HG03521 (cell line): ENCODE results near the gene SMOC1.

Source experiments
- ATAC-seq: cut with Tn5 transposase; IDR thresholded peaks from one replicate; pipeline ENCODE4 v1.9.1; 2021; ENCODE audit warnings: mild to moderate bottlenecking, moderate library complexity; ENCODE audit not compliant: unreplicated experiment

The SMOC1 gene

GRCh38 chr14:70032447-70032846 is 153.2 kb downstream of the SMOC1 start:
- ATAC-seq, result no peak

GRCh38 chr14:70033116-70033515 is 153.9 kb downstream of the SMOC1 start:
- ATAC-seq, result no peak

GRCh38 chr14:70033561-70033960 is 154.3 kb downstream of the SMOC1 start:
- ATAC-seq, result no peak

DNA sequence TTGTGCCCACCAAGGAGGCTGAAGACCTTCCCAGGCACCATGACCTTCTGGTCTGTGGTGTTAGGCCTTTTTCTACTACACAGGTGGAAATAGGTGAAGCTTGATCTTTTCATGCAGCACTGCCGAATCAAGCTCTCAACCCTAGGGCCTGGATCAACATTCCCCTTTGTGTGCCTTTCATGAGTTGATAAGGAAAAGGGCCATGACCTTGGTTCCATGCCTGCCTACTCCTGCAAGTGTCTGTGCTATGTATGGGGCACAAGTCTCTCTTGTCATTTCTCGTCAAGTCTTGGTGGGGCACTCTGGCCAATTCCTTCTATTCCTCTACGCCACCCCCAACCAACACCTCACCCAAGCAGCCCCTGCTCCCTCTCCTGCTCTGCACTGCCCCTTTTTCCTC is 155.0 kb downstream of the SMOC1 start:
- no peak for ATAC-seq

DNA sequence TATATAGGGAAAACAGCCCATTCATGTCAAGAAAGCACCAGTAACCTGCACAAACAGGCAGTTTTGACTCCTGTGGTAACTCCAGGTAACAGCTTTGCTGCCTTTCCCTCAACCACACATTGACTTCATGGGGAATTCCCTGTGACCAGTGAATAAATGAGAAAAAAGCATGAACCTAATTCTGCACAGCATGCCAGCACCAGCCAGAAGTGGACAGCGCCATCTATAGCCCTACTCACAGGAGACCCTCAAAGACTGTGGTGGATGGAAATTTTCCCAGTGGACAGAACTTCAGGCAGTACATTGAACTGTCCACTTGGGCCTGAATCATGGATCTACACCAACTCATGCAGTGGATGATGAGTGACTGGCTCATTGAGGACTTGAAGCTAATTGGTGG is 157.4 kb downstream of the SMOC1 start:
- no peak for ATAC-seq

DNA sequence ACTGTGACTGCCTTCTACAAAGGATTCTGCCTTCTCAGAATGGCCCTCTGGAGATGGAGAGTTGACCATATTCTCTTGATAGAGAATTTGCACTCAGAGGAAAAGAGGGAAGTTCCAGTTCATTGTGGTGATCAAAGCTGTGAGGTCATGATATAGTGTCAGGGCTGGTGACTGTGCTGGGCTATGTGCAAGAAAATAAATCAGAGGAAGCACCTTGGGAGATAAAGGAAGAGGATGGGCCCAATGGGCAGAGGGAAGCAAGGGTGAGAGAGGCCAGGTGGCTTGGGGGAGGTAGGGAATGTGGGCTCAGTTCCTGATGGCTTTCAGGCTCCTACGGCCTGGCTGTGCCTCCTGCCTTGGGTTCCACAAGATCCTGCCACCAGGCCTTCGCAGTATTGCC is 163.8 kb downstream of the SMOC1 start:
- ATAC-seq, result no peak

DNA sequence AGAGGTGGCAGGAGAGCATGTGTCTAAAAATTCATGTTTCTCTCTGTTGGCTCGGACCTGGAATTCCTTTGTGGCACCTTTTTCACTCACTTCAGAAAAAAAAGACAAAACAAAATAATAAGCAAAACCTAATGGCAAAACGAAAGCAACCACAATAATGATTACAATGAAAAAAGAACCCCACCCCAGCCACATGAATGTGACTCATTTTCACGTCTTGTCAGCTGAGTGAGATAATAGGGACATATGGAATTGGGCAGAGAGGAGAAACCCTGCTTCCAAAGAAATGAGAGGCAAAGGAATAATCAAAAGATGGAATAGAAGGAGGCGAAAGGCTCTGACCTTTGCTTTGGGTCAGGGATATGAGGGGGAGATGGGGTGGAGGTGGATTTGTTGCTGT is 166.1 kb downstream of the SMOC1 start:
- ATAC-seq, result no peak

DNA sequence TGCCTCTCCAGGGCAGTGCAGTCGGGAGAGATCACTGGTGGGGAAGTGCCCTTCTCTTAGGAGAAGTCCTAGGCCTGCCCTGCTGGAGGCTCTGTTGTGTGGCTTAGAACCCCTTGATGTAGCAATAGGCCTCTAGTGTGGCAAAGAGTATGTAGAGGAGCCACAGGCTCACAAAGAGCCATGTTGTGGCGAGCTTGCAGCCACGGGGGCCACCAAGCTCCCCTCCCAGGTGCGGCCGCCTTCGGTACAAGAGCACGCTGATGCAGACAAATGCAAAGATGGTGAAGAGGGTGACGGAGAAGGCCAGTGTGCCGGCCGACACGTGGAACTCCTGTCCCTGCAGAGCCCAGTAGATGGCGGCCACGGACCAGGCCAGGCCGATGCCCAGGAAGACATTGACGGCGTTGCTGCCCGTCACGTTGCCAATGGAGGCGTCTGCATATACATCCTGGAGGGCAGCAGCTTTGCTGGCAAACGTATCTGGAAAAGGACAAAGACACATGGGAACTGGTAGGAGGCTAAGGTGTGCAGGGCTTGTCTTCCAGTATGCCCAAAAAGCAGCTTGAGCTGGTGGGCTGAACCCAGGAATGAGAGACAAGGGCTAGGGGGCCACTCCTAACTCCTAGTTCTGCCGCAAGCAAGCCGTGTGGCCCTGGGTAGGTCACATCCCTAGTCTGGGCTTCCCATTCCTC is 166.8 kb downstream of the SMOC1 start:
- no peak for ATAC-seq

DNA sequence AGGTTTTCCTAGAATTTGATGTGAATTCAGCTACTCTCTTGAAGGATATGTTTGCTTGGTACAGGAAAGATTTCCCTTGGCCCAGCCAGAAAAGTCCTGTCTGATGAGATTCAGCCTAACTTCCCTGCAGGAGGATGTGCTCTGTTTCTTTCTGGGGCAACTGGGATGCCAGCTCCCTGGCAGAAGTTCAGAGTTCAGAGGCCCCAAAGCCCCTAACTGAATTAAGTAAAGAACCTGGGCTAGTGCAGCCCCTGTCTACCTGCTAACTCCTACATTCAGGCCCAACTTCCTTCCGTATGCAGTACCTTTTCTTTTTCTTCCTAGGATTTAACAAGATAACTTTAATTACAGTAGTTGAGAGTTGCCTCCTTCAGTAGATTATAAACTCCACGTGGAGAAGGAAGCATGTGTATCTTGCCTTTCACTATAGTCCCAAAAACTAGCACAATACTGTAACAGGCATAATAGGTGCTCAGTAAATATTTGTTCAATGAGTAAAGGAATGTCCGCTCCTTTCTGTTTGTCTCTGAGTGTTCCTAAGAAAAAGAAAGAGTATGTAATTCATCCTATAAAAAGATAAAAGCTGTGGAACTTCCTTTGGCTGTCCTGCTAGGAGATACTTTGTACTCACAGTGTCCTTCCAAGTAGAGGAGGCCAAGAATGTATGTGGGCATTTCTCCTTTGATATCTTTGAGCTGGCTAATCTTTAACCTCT is 168.5 kb downstream of the SMOC1 start:
- no peak for ATAC-seq

DNA sequence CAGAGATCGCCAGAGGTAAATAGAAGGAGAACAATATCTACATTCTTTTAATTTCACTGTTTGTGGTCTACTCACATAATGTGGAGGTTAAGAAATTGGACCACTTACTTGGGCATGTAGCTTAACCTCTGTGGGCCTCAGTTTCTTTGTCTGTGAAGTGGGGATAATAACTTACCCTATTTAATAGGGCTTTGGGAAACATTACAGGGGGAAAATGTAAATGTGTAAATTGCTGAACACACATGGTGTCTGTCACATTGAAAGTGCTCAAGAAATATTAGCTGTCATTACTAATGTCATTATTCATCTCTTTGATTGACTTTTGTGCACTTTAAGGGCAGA is 169.1 kb downstream of the SMOC1 start:
- no peak for ATAC-seq

DNA sequence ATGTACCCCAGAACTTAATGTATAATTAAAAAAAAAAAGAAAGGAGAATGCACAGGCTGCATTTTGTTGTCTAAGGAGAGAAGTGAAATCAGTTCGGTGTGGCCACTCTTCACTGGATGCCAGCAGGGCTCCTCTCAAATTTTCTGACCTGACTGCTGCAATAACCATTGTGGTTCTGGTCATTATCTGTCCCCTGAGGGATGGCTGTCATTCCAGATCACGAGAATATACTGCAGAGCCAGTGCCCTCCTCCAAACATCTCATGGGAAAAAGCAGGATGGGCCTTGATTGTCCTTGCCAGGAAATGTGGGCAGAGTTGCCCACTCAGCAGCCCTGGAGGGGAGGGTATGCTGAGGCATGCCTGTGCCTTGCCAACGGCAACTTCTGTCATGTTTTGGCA is 170.4 kb downstream of the SMOC1 start:
- ATAC-seq, result no peak

DNA sequence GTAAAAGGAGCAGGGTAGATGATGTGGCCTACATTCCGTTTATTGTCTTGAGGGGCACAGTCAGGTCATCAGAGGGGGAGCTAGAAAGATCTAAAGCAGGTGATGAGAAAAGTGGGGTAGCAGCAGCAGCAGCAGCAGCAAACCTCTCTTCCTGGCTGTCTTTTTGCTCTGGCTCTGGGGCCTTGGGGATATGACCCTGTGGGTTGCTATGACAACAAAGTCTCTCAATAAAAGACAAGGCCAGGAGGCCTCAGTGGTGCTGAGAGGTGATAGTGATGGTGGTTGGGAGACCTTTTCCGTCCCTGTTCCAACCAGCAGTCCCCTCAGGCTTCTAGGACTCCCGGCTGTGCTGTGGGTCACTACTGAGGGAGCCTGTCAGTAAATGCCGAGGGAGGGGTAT is 170.9 kb downstream of the SMOC1 start:
- no peak for ATAC-seq

GRCh38 chr14:70052990-70053389 is 173.8 kb downstream of the SMOC1 start:
- no peak for ATAC-seq

DNA sequence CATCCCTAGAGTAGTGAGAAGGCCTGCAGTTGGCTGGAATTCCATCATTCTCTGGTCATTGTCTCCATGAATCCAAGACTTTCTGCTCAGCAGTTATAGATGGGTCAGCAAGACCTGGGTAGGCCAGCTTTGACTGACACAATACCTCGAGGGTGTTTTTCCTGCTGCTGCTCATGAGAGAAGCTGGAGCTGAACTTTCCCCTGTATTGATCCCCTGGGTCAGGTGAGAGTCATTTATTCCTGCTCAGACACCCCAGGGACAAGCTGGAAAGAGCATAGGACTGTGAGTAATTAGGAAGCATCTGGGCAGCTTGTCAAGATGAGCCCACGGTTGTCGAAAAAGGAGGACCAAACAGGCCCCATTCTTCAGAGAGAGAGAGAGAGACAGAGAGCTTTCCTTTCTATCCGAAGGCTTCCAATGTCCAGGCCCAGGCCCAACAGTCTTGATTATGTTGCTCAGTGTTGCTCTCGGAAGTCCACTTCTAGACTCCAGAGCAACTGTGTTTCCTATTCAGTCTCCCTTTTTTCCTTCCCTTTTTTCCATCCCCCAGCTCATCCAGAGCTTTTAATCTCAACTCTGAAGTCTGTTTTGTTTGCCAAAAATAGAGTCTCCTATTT is 178.4 kb downstream of the SMOC1 start:
- no peak for ATAC-seq

DNA sequence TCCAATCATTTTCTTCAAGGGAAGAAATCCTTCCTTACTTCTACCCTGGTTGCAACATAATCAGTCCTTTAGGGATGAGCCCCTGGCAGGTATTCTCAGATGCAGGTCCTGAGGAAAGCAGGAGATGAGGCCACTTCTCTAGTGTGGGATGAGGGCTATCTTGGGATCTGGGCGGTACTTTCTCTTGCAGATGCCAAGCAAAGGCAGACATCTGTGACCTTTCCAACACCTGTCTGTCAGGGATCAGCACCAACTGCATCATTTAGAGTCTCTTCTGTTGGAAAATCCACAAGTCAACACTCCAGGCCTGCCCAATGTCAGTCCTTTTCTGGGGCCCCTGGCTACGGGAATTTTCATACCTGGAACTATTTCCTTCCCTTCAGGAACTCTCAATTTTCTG is 180.3 kb downstream of the SMOC1 start:
- ATAC-seq, result no peak

DNA sequence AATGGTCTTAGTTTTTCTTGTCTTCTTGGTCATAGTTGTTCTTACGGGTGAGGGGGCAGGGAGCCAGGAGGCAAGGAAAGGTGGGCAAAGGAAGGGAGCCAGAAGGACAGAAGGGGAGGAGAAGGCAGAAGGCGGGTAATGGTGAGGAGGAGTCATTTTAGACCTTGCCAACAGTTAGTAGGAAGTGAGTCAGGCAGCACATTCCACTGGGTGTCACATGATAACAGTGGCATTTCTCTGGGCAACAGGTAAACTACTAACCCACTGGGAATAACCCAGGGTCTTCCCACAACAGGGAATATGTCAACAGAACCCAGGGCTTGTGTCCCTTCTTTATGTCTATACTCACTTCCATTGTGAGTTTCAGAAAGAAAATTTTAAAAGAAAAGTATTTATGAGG is 181.9 kb downstream of the SMOC1 start:
- no peak for ATAC-seq

DNA sequence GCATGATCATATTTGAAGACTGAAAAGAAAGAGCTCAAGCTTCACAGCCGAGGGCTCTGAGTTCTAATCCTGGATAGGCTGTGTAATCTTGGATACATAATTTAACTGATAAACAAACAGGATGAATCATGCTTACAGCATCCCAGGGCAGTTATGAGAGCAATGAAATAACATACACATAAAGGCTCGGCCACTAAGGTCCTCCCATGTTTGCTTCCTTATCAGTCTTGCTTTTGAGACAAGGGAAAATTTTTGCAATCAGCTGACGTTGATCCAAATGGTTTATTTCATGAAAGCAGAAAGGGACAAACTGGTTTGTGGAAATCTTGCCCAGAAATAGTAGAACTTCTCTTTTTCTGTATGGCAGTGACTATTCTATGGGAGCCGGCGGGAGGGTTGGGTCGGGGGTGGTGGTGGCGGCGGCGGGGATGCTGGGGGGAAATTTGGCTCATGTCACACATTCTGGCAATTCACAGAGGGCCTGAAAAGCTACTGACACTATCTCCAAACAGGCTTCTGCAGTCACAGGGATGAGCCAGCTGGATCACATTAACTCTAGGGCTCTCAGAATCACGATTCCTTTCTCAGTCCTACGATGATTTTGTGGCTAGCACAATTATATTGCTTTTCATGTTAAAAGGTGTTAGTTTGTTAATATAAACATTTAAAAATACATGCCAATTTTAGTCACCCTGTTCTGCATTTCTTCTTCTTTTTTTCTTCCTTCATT is 185.1 kb downstream of the SMOC1 start:
- ATAC-seq, result no peak

DNA sequence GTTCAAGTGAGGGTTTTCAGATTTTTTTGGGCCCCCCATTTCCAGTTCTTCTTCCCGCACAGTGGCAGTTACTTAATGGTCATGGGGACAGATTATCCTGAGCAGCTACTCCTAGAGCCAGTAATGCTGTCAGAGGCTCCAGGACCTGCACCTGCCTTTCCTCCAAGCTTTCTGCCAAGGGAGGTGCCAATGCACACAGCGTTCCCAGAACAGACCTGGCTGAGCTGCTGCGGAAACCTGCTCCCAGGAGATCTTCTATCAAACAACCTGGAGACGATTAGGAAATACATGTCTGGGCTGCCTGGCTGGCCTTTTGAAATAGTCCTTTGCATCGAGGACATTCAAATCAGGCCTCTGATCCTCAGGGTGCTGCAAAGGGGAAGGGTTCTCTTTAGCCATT is 188.6 kb downstream of the SMOC1 start:
- no peak for ATAC-seq

DNA sequence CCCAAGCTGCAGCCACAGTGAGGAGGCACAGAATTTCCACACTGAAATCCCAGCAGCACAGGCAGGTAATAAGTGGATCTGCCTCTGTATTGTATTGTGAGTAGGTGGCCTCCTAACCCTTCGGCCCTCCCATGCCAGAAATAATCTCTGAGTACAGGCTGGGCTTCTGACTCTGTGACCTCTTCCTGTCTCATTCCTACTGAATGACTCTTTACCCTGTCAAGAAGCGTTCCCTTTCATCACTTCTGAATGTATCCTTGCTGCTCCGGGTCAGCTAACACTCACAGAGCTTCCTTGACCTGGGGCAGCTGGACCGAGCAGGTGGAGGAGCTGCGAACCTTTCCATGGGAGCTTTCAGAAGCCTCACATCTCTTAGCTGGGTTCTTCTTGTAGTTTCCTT is 190.0 kb downstream of the SMOC1 start:
- no peak for ATAC-seq

- ATAC-seq, result no peak
Measured at GRCh38 chr14:70073924-70074566, 194.8 kb downstream of the SMOC1 start.

DNA sequence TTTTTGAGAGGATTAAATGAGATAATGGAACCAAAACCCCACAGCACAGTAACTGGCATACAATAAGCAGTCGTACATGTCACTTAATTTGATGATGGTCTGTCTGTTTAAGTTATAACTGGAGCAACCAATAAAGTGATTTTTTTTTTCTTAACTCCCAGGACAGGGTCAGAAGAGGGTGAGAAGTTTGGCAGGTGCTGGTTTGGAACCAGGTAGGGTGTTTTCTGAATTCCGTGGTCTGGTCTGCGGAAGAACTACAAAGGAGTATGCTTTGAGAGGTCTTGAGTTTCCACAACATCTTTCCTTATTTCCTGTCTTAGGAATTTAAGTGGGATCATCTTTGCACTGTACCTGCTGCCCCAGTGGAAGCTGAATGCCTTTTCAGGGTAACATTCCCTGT is 197.8 kb downstream of the SMOC1 start:
- ATAC-seq, result no peak
